Measurements from ENCODE around the gene FKBP1A. TPM values are rescaled to one million over a fixed set of nuclear protein-coding genes. Genes with fewer than 3 reads are reported as not detected.
"Not testable (repeated sequence)": the region's sequence is repeated elsewhere in the genome, so short reads cannot be mapped to it uniquely, and the experiment has no call there.

The FKBP1A gene
- total RNA-seq, 1 experiment from 2014 or later, result 219 TPM

- in situ Hi-C loops (cut with HindIII; ENCODE audit: low pct_unique_long_range_greater_than_20kb, low sequenced_read_pairs), result no loop called here
- no peak for DNase-seq (ENCODE audit: low read depth, low spot score)
These were observed 46.4 kb downstream of the FKBP1A start for GRCh38 chr20:1346315-1346969.

- in situ Hi-C loops (cut with HindIII; ENCODE audit: low pct_unique_long_range_greater_than_20kb, low sequenced_read_pairs), result no loop called here
- DNase-seq (ENCODE audit: low read depth, low spot score), result no peak
These were observed 47.1 kb downstream of the FKBP1A start for GRCh38 chr20:1345756-1346093.

GRCh38 chr20:1345030-1345755, 47.7 kb downstream of the FKBP1A start:
- in situ Hi-C loops (cut with HindIII; ENCODE audit: low pct_unique_long_range_greater_than_20kb, low sequenced_read_pairs), result no loop called here
- no peak for DNase-seq (ENCODE audit: low read depth, low spot score)

- DNase-seq (ENCODE audit: low read depth, low spot score); in situ Hi-C loops (cut with HindIII; ENCODE audit: low pct_unique_long_range_greater_than_20kb, low sequenced_read_pairs): not testable (repeated sequence)
These were observed 49.3 kb downstream of the FKBP1A start for GRCh38 chr20:1343446-1344124.

- in situ Hi-C loops (cut with HindIII; ENCODE audit: low pct_unique_long_range_greater_than_20kb, low sequenced_read_pairs), result no loop called here
- no peak for DNase-seq (ENCODE audit: low read depth, low spot score)
These were observed 51.1 kb downstream of the FKBP1A start for GRCh38 chr20:1341561-1342265.

GRCh38 chr20:1338801-1339200, 54.1 kb downstream of the FKBP1A start:
- in situ Hi-C loops (cut with HindIII; ENCODE audit: low pct_unique_long_range_greater_than_20kb, low sequenced_read_pairs), result no loop called here
- DNase-seq (ENCODE audit: low read depth, low spot score), result no peak

- in situ Hi-C loops (cut with HindIII; ENCODE audit: low pct_unique_long_range_greater_than_20kb, low sequenced_read_pairs), result no loop called here
- DNase-seq (ENCODE audit: low read depth, low spot score), result no peak
These were observed 54.8 kb downstream of the FKBP1A start for GRCh38 chr20:1338096-1338495.

GRCh38 chr20:1337441-1337840, 55.4 kb downstream of the FKBP1A start:
- in situ Hi-C loops (cut with HindIII; ENCODE audit: low pct_unique_long_range_greater_than_20kb, low sequenced_read_pairs), result no loop called here

GRCh38 chr20:1336699-1337367, 56.0 kb downstream of the FKBP1A start:
- in situ Hi-C loops (cut with HindIII; ENCODE audit: low pct_unique_long_range_greater_than_20kb, low sequenced_read_pairs), result no loop called here
- DNase-seq (ENCODE audit: low read depth, low spot score), result no peak

More at GRCh38 chr20:1337441-1337840, 55.4 kb downstream of the FKBP1A start:
- no peak for DNase-seq (ENCODE audit: low read depth, low spot score)

GRCh38 chr20:1335961-1336698, 56.7 kb downstream of the FKBP1A start:
- in situ Hi-C loops (cut with HindIII; ENCODE audit: low pct_unique_long_range_greater_than_20kb, low sequenced_read_pairs), result no loop called here
- no peak for DNase-seq (ENCODE audit: low read depth, low spot score)

GRCh38 chr20:1334761-1335160, 58.1 kb downstream of the FKBP1A start:
- in situ Hi-C loops (cut with HindIII; ENCODE audit: low pct_unique_long_range_greater_than_20kb, low sequenced_read_pairs), result no loop called here
- DNase-seq (ENCODE audit: low read depth, low spot score), result peak; percentile 59

- in situ Hi-C loops (cut with HindIII; ENCODE audit: low pct_unique_long_range_greater_than_20kb, low sequenced_read_pairs), result no loop called here
- no peak for DNase-seq (ENCODE audit: low read depth, low spot score)
These were observed 58.5 kb downstream of the FKBP1A start for GRCh38 chr20:1334370-1334731.

GRCh38 chr20:1333462-1334369, 59.1 kb downstream of the FKBP1A start:
- no peak for DNase-seq (ENCODE audit: low read depth, low spot score)
- in situ Hi-C loops (cut with HindIII; ENCODE audit: low pct_unique_long_range_greater_than_20kb, low sequenced_read_pairs), result no loop called here

GRCh38 chr20:1332749-1333300, 60.0 kb downstream of the FKBP1A start:
- no peak for DNase-seq (ENCODE audit: low read depth, low spot score)
- in situ Hi-C loops (cut with HindIII; ENCODE audit: low pct_unique_long_range_greater_than_20kb, low sequenced_read_pairs), result no loop called here

GRCh38 chr20:1331801-1332453, 60.9 kb downstream of the FKBP1A start:
- DNase-seq (ENCODE audit: low read depth, low spot score), result no peak
- in situ Hi-C loops (cut with HindIII; ENCODE audit: low pct_unique_long_range_greater_than_20kb, low sequenced_read_pairs), result no loop called here

- in situ Hi-C loops (cut with HindIII; ENCODE audit: low pct_unique_long_range_greater_than_20kb, low sequenced_read_pairs), result no loop called here
- no peak for DNase-seq (ENCODE audit: low read depth, low spot score)
These were observed 61.8 kb downstream of the FKBP1A start for GRCh38 chr20:1331101-1331500.
